Tibial artery (tissue), 4 donors: ENCODE results near the gene STK32C.

Experiments used
- DNase-seq, 2 donors: peaks; one replicate each; pipeline ENCODE4 v3.0.0-alpha.2; 2019
- H3K27ac ChIP-seq, 2 donors: fragments of 200-600 bp; sonication (generic) in 1 of 2; 1 replicate in 1 of 2; 2 replicates in 1 of 2; pipeline ENCODE4 v1.5.1; 2018 to 2019; ENCODE audit warnings: mild to moderate bottlenecking in 1 of 2
- H3K27me3 ChIP-seq, 2 donors: fragments of 200-600 bp; sonication (generic) in 1 of 2; one replicate each; pipeline versions ENCODE4 v1.5.1 to v1.6.0; 2016 to 2019
- H3K36me3 ChIP-seq, 3 donors: fragments of 200-600 bp; sonication (generic) in 2 of 3; one replicate each; pipeline ENCODE4 v1.5.1; 2016 to 2019; ENCODE audit warnings: mild to moderate bottlenecking in 2 of 3
- H3K4me1 ChIP-seq, 4 donors: fragments of 200-600 bp; sonication (generic) in 2 of 4; 1 replicate in 3 of 4; 2 replicates in 1 of 4; pipeline ENCODE4 v1.5.1; 2016 to 2019
- H3K4me3 ChIP-seq, 2 donors: fragments of 200-600 bp; sonication (generic) in 1 of 2; 1 replicate in 1 of 2; 2 replicates in 1 of 2; pipeline ENCODE4 v1.5.1; 2018 to 2019; ENCODE audit warnings: mild to moderate bottlenecking in 2 of 2
- H3K9me3 ChIP-seq, 3 donors: fragments of 200-600 bp; sonication (generic) in 1 of 3; one replicate each; pipeline ENCODE4 v1.5.1; 2016 to 2019
- CTCF ChIP-seq, 2 experiments: fragments of 200-600 bp in 1 of 2; fragments of 450-650 bp in 1 of 2; IDR thresholded peaks; one replicate each; pipeline ENCODE4 v1.5.1; 2017 to 2019; ENCODE audit warnings: antibody characterized with exemption in 2 of 2, mild to moderate bottlenecking in 1 of 2, moderate library complexity in 1 of 2
- intact Hi-C: fragments of 100-400 bp; cut with DNase I; formaldehyde crosslinking; loops from one replicate; pipeline ENCODE4 v1.15.0; 2023; ENCODE audit warnings: low total_unique reads

Gene STK32C

GRCh38 chr10:132229096-132229495, 78.7 kb downstream of the STK32C start:
- peaks cover 0 to 4% (median 0%) of the 10 kb centered on the region in 4 donors for H3K4me1 ChIP-seq
- H3K4me3 ChIP-seq, result no peak overlapping the region
- DNase-seq, result no peak
- no peak overlapping the region for H3K27ac ChIP-seq
- H3K27me3 ChIP-seq, result no peaks in the 10 kb centered on the region
- H3K36me3 ChIP-seq, result no peaks in the 10 kb centered on the region
- no peaks in the 10 kb centered on the region for H3K9me3 ChIP-seq
- no peak for TF ChIP-seq CTCF (IDR thresholded peaks at IDR 0.05)
- intact Hi-C loops, result no loop called here

DNA sequence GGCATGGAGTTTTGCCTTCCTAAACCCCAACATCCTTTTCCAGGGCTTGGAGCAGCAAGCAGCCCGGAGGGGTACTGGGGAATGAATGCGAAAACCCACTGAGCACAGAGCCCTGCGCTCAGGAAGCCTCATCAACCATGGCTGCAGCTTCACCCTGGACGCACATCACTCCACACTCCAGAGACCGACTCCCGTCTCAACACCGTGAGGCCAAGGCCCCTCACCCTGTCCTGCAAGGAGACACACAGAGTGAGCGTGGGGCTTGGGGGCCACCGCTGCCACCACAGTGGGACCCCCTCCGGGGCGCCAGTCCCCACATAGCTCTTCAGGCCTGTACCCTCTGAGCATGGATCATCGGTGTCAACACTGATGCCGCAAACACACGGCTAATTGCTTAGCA, 79.1 kb downstream of the STK32C start:
- no peak for DNase-seq
- no peaks in the 10 kb centered on the region for H3K36me3 ChIP-seq
- no peaks in the 10 kb centered on the region for H3K9me3 ChIP-seq
- H3K27me3 ChIP-seq, result no peaks in the 10 kb centered on the region
- peaks cover 0 to 4% (median 0%) of the 10 kb centered on the region in 4 donors for H3K4me1 ChIP-seq
- H3K4me3 ChIP-seq, result no peak overlapping the region
- TF ChIP-seq CTCF (IDR thresholded peaks at IDR 0.05), result no peak
- H3K27ac ChIP-seq, result no peak overlapping the region
- intact Hi-C loops, result no loop called here

GRCh38 chr10:132227851-132228390, 79.8 kb downstream of the STK32C start:
- Histone ChIP-seq H3K27ac (no peak overlapping the region), H3K36me3 (no peaks in the 10 kb centered on the region), H3K4me3 (no peak overlapping the region), H3K9me3 (no peaks in the 10 kb centered on the region), H3K4me1 (peaks cover 0 to 4% (median 0%) of the 10 kb centered on the region in 4 donors), H3K27me3 (no peaks in the 10 kb centered on the region)
- intact Hi-C loops, result no loop called here
- no peak for DNase-seq
- TF ChIP-seq CTCF (IDR thresholded peaks at IDR 0.05), result no peak

- Histone ChIP-seq H3K36me3 (no peaks in the 10 kb centered on the region), H3K27ac (no peak overlapping the region), H3K4me1 (peaks cover 0 to 4% (median 0%) of the 10 kb centered on the region in 4 donors), H3K9me3 (no peaks in the 10 kb centered on the region), H3K4me3 (no peak overlapping the region), H3K27me3 (peaks cover 0 to 3% of the 10 kb centered on the region in 2 donors)
- no peak for TF ChIP-seq CTCF (IDR thresholded peaks at IDR 0.05)
- DNase-seq, result no peak
- intact Hi-C loops, result no loop called here
Observed at GRCh38 chr10:132226586-132227405, 81.0 kb downstream of the STK32C start.

GRCh38 chr10:132225849-132226205, 81.9 kb downstream of the STK32C start:
- no peaks in the 10 kb centered on the region for H3K9me3 ChIP-seq
- H3K27ac ChIP-seq, result no peak overlapping the region
- no peaks in the 10 kb centered on the region for H3K36me3 ChIP-seq
- peaks cover 0 to 3% of the 10 kb centered on the region in 2 donors for H3K27me3 ChIP-seq
- TF ChIP-seq CTCF (IDR thresholded peaks at IDR 0.05), result no peak
- H3K4me3 ChIP-seq, result no peak overlapping the region
- no peak for DNase-seq
- H3K4me1 ChIP-seq, result peaks cover 0 to 4% (median 0%) of the 10 kb centered on the region in 4 donors
- intact Hi-C loops, result no loop called here
